ENCODE measurements around the gene ITPR2. TPM values are rescaled to one million over a fixed set of nuclear protein-coding genes. Genes with fewer than 3 reads are reported as not detected.

ITPR2 gene
- total RNA-seq, 1 experiment from 2014 or later, result 41.6 TPM

DNA sequence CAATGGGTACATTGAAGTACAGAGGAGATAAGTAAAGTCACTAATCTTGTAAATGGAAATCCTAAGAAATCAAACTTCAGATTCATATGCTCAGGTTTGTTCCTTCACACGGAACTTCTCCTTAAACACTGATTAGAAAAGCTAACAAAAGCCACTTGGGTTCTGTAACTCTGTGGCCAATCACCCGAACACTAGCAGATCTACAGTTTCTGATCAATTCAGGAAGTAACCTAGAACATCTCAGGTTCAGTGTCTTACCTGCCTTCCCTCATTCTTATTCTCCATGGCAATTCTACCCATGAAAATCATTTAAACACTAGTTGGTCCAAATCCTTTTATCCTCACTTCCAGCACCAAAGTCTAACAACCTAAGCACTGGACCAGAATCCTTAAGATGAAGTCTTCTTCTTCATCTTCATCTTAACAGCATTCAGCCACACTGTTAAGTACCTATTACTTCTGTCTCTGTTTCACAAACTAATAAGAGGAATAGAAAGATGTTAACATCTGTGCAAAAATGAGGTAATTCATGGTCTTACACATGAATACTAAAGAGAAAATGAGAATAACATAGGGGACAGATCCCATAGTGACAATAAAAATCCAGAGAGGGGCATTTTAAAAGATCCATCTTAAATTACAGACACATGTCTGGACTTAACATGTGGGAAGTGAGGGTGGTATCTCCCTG is 453.1 kb downstream of the ITPR2 start:
- TF ChIP-seq, protein P1, sequence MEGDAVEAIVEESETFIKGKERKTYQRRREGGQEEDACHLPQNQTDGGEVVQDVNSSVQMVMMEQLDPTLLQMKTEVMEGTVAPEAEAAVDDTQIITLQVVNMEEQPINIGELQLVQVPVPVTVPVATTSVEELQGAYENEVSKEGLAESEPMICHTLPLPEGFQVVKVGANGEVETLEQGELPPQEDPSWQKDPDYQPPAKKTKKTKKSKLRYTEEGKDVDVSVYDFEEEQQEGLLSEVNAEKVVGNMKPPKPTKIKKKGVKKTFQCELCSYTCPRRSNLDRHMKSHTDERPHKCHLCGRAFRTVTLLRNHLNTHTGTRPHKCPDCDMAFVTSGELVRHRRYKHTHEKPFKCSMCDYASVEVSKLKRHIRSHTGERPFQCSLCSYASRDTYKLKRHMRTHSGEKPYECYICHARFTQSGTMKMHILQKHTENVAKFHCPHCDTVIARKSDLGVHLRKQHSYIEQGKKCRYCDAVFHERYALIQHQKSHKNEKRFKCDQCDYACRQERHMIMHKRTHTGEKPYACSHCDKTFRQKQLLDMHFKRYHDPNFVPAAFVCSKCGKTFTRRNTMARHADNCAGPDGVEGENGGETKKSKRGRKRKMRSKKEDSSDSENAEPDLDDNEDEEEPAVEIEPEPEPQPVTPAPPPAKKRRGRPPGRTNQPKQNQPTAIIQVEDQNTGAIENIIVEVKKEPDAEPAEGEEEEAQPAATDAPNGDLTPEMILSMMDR (IDR thresholded peaks at IDR 0.05; ENCODE audit: insufficient read depth in 1 of 2, low read depth in 1 of 2, low read length in 1 of 2, severe bottlenecking in 1 of 2, unreplicated experiment in 1 of 2), result no peak
- ChIA-PET POLR2A (no interaction called here), CTCF (no interaction called here)
- BruUV-seq (replicated peaks), result no TSS peak
- no peak for DNase-seq
- no peak overlapping the region for H3K27ac Mint-ChIP-seq (ENCODE audit: unreplicated experiment)
- intact Hi-C loops (cut with micrococcal nuclease; ENCODE audit: unreplicated experiment), result no loop called here
- peaks cover 10% of the 10 kb centered on the region for H3K36me3 Mint-ChIP-seq (ENCODE audit: insufficient read depth, unreplicated experiment)
- H3K27me3 ChIP-seq (replicated peaks; ENCODE audit: control insufficient read depth, insufficient read depth, low read length), result no peaks in the 10 kb centered on the region
- H3K9me3 Mint-ChIP-seq (ENCODE audit: unreplicated experiment), result peaks cover 9% of the 10 kb centered on the region
- H3K4me3 Mint-ChIP-seq (ENCODE audit: unreplicated experiment), result no peak overlapping the region
- no peaks in the 10 kb centered on the region for H3K9me3 ChIP-seq
- H3K27me3 Mint-ChIP-seq (ENCODE audit: insufficient read depth, unreplicated experiment), result no peaks in the 10 kb centered on the region
- H3K4me3 ChIP-seq (ENCODE audit: low read depth, low read length), result no peak overlapping the region
- no peaks in the 10 kb centered on the region for H3K4me1 Mint-ChIP-seq (ENCODE audit: low read depth, unreplicated experiment)
- peaks cover 1% of the 10 kb centered on the region; the same call in 1 of the 2 replicates for H3K36me3 ChIP-seq (ENCODE audit: control insufficient read depth, insufficient read depth, low read length)
- no peaks in the 10 kb centered on the region for H3K4me1 ChIP-seq

DNA sequence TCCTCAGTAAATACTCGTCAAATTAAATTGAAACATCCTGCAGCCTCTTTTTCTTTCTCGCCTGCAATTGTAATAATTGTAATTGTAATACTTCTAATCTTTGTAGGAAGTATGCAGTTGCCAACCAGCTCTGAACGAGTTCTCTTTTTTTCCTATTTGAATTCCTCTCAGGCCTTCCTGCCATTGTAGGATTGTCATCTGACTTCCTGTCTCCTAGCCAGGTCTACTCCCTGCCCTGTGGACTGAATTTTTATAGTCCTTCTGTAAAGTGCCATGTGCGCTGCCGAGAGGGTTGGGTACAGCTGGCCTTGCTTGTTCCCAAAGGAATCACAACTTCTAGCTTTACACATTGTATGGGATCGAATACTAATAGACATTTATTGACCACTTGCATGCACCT is 454.3 kb downstream of the ITPR2 start:
- Mint-ChIP-seq H3K27ac (ENCODE audit: unreplicated experiment) (no peak overlapping the region), H3K9me3 (ENCODE audit: unreplicated experiment) (peaks cover 9% of the 10 kb centered on the region), H3K27me3 (ENCODE audit: insufficient read depth, unreplicated experiment) (no peaks in the 10 kb centered on the region), H3K4me3 (ENCODE audit: unreplicated experiment) (no peak overlapping the region), H3K4me1 (ENCODE audit: low read depth, unreplicated experiment) (no peaks in the 10 kb centered on the region), H3K36me3 (ENCODE audit: insufficient read depth, unreplicated experiment) (peaks cover 10% of the 10 kb centered on the region)
- BruUV-seq (replicated peaks), result no TSS peak
- H3K4me3 ChIP-seq (ENCODE audit: low read depth, low read length), result no peak overlapping the region
- H3K9me3 ChIP-seq, result no peaks in the 10 kb centered on the region
- TF ChIP-seq, protein P1 (IDR thresholded peaks at IDR 0.05; ENCODE audit: insufficient read depth in 1 of 2, low read depth in 1 of 2, low read length in 1 of 2, severe bottlenecking in 1 of 2, unreplicated experiment in 1 of 2), result no peak
- POLR2A ChIA-PET, result no interaction called here
- peaks cover 1% of the 10 kb centered on the region; the same call in 1 of the 2 replicates for H3K36me3 ChIP-seq (ENCODE audit: control insufficient read depth, insufficient read depth, low read length)
- H3K27me3 ChIP-seq (replicated peaks; ENCODE audit: control insufficient read depth, insufficient read depth, low read length), result no peaks in the 10 kb centered on the region
- no peak for DNase-seq
- intact Hi-C loops (cut with micrococcal nuclease; ENCODE audit: unreplicated experiment), result no loop called here
- CTCF ChIA-PET, result no interaction called here
- H3K4me1 ChIP-seq, result no peaks in the 10 kb centered on the region

DNA sequence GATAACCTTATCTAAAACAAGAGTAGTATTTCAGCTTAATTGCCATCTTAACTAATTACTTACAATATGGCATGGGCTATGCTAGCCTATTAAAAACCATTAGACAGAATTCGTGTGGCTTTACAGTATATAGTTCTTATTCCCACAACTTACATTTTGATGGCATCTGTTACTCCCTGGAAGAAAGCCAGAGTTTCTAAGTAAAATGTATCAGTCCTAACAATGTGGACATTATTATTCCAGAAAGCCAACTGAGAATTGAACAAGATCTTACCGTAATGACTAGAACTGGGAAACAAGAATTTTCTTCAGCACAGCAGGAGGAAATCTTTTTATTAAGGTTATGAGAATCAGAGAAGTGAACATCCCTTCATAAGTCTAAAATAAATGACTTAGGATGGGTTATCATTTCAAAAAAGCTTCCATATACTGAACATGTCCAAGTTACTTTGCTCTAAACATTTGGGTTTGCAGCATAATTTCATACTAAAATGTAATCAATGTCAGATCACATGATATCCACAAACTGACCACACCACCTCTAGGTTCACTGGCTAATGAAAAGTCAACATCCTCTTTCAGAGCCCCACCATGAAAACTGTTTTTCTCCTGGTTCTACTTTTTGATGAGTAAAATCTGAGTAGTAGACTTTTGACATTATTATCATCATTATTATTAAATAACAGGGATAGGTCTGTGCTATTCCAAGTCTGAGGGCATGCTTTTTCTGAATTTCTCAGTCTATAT is 457.9 kb downstream of the ITPR2 start:
- ChIA-PET CTCF (no interaction called here), POLR2A (no interaction called here)
- Mint-ChIP-seq H3K36me3 (ENCODE audit: insufficient read depth, unreplicated experiment) (peaks cover 6% of the 10 kb centered on the region), H3K4me3 (ENCODE audit: unreplicated experiment) (no peak overlapping the region), H3K27ac (ENCODE audit: unreplicated experiment) (no peak overlapping the region), H3K9me3 (ENCODE audit: unreplicated experiment) (no peaks in the 10 kb centered on the region), H3K4me1 (ENCODE audit: low read depth, unreplicated experiment) (no peaks in the 10 kb centered on the region), H3K27me3 (ENCODE audit: insufficient read depth, unreplicated experiment) (no peaks in the 10 kb centered on the region)
- no peaks in the 10 kb centered on the region for H3K4me1 ChIP-seq
- H3K9me3 ChIP-seq, result no peaks in the 10 kb centered on the region
- intact Hi-C loops (cut with micrococcal nuclease; ENCODE audit: unreplicated experiment), result loop anchor here (5.0 kb wide), 1 partner anchor 277 kb away; no protein-coding TSS in a partner anchor
- no TSS peak for BruUV-seq (replicated peaks)
- H3K4me3 ChIP-seq (ENCODE audit: low read depth, low read length), result no peak overlapping the region
- TF ChIP-seq, protein P1 (IDR thresholded peaks at IDR 0.05; ENCODE audit: insufficient read depth in 1 of 2, low read depth in 1 of 2, low read length in 1 of 2, severe bottlenecking in 1 of 2, unreplicated experiment in 1 of 2), result no peak
- no peak for DNase-seq
- no peaks in the 10 kb centered on the region for H3K27me3 ChIP-seq (replicated peaks; ENCODE audit: control insufficient read depth, insufficient read depth, low read length)
- H3K36me3 ChIP-seq (ENCODE audit: control insufficient read depth, insufficient read depth, low read length), result no peaks in the 10 kb centered on the region

Data from Caco-2 (cell line).